Neutrophil (primary cell): ENCODE data around the gene NAT16.

Source experiments
- H3K27ac ChIP-seq: fragments of 200-600 bp; sonication (generic); 2 replicates; pipeline ENCODE4 v1.5.1; 2016; ENCODE audit warnings: mild to moderate bottlenecking, moderate library complexity
- H3K27me3 ChIP-seq: fragments of 200-600 bp; sonication (generic); 2 replicates; pipeline ENCODE4 v1.6.0; 2016; ENCODE audit warnings: mild to moderate bottlenecking
- H3K36me3 ChIP-seq: fragments of 200-600 bp; sonication (generic); 2 replicates; pipeline ENCODE4 v1.5.1; 2017
- H3K4me1 ChIP-seq, 2 experiments: fragments of 200-600 bp in 1 of 2; sonication (generic) in 1 of 2; 1 replicate in 1 of 2; 2 replicates in 1 of 2; pipeline versions ENCODE4 v1.5.1 to v1.6.1; 2013 to 2016; ENCODE audit warnings: low read depth in 1 of 2, low read length in 1 of 2, mild to moderate bottlenecking in 1 of 2, moderate library complexity in 1 of 2; ENCODE audit not compliant: control insufficient read depth in 1 of 2, insufficient read depth in 1 of 2
- H3K4me3 ChIP-seq, 2 experiments: fragments of 200-600 bp in 1 of 2; sonication (generic) in 1 of 2; 1 replicate in 1 of 2; 2 replicates in 1 of 2; pipeline ENCODE4 v1.5.1; 2013 to 2016; ENCODE audit warnings: low read depth in 1 of 2, low read length in 1 of 2, mild to moderate bottlenecking in 1 of 2, moderate library complexity in 1 of 2
- H3K9me3 ChIP-seq: fragments of 200-600 bp; sonication (generic); 2 replicates; pipeline ENCODE4 v1.5.1; 2016
- CTCF ChIP-seq: fragments of 200-600 bp; sonication (generic); IDR thresholded peaks from 2 replicates; pipeline ENCODE4 v1.5.1; 2016; ENCODE audit warnings: antibody characterized with exemption

Gene NAT16

GRCh38 chr7:101216001-101216859 lies 36.1 kb upstream of the NAT16 start:
- H3K9me3 ChIP-seq, result no peaks in the 10 kb centered on the region
- H3K4me3 ChIP-seq, result peak overlapping the region; percentile 88 to 100
- peaks cover 19 to 23% of the 10 kb centered on the region in 2 experiments for H3K4me1 ChIP-seq
- H3K27me3 ChIP-seq, result no peaks in the 10 kb centered on the region
- H3K27ac ChIP-seq, result peak overlapping the region; percentile 93
- peaks cover 14% of the 10 kb centered on the region for H3K36me3 ChIP-seq
- no peak for TF ChIP-seq CTCF

- TF ChIP-seq CTCF, result no peak
- Histone ChIP-seq H3K27me3 (no peaks in the 10 kb centered on the region), H3K27ac (no peak overlapping the region), H3K36me3 (peaks cover 46% of the 10 kb centered on the region), H3K4me3 (no peak overlapping the region), H3K4me1 (peaks cover 8 to 10% of the 10 kb centered on the region in 2 experiments), H3K9me3 (no peaks in the 10 kb centered on the region)
These were observed 31.9 kb upstream of the NAT16 start for GRCh38 chr7:101212014-101212413.

- Histone ChIP-seq H3K4me1 (peaks cover 3 to 4% of the 10 kb centered on the region in 2 experiments), H3K4me3 (no peak overlapping the region), H3K27me3 (no peaks in the 10 kb centered on the region), H3K9me3 (no peaks in the 10 kb centered on the region), H3K36me3 (peaks cover 51% of the 10 kb centered on the region), H3K27ac (no peak overlapping the region)
- no peak for TF ChIP-seq CTCF
These were observed 31.4 kb upstream of the NAT16 start for GRCh38 chr7:101211501-101211900.

- peaks cover 58% of the 10 kb centered on the region for H3K36me3 ChIP-seq
- no peaks in the 10 kb centered on the region for H3K27me3 ChIP-seq
- H3K4me1 ChIP-seq, result no peaks in the 10 kb centered on the region
- no peak for TF ChIP-seq CTCF
- H3K27ac ChIP-seq, result no peak overlapping the region
- no peaks in the 10 kb centered on the region for H3K9me3 ChIP-seq
- no peak overlapping the region for H3K4me3 ChIP-seq
These were observed 30.1 kb upstream of the NAT16 start for GRCh38 chr7:101210143-101210542.

- TF ChIP-seq CTCF, result no peak
- Histone ChIP-seq H3K4me3 (no peak overlapping the region), H3K36me3 (peaks cover 56% of the 10 kb centered on the region), H3K4me1 (peaks cover 8 to 10% of the 10 kb centered on the region in 2 experiments), H3K27ac (no peak overlapping the region), H3K9me3 (no peaks in the 10 kb centered on the region), H3K27me3 (peaks cover 6% of the 10 kb centered on the region)
These were observed 28.7 kb upstream of the NAT16 start for GRCh38 chr7:101208794-101209193.
